K562 (cell line): ENCODE measurements around the gene DOCK8.

ENCODE experiments used
- ATF1 ChIP-seq, 2 experiments: fragments of 450-650 bp in 1 of 2; IDR thresholded peaks; 2 replicates each; pipeline ENCODE4 v1.6.1; 2016; ENCODE audit warnings: missing compliant biosample characterization in 1 of 2, missing genetic modification characterization in 1 of 2
- ATF2 ChIP-seq: sonication (generic); formaldehyde crosslinking; IDR thresholded peaks from 2 replicates; pipeline ENCODE4 v1.8.1; 2022; ENCODE audit warnings: missing genetic modification reagents
- NFIC ChIP-seq: fragments of 450-650 bp; IDR thresholded peaks from 2 replicates; pipeline ENCODE4 v1.6.1; 2017; ENCODE audit warnings: mild to moderate bottlenecking, inconsistent platforms
- RCOR1 ChIP-seq, 2 experiments: IDR thresholded peaks; 2 replicates each; pipeline ENCODE4 v1.6.1; 2012; ENCODE audit warnings: low read depth in 2 of 2, low read length in 2 of 2, borderline replicate concordance in 1 of 2, improper control_type of control experiment in 1 of 2
- RUNX1 ChIP-seq: sonication (generic); IDR thresholded peaks from 2 replicates; pipeline ENCODE4 v1.6.1; 2016; ENCODE audit warnings: antibody characterized with exemption, low read depth
- SAFB ChIP-seq: fragments of 200-400 bp; formaldehyde crosslinking; IDR thresholded peaks from 2 replicates; pipeline ENCODE4 v1.6.1; 2017; ENCODE audit warnings: low read depth, low read length, borderline replicate concordance
- SMAD1 ChIP-seq: fragments of 150-350 bp; IDR thresholded peaks from 2 replicates; pipeline ENCODE4 v1.6.1; 2014; ENCODE audit warnings: low read length, low read depth; ENCODE audit not compliant: partially characterized antibody
- YY1 ChIP-seq, 3 experiments: IDR thresholded peaks; 2 replicates each; pipeline ENCODE4 v1.6.1; 2011; ENCODE audit warnings: low read length in 2 of 3, mild to moderate bottlenecking in 2 of 3, moderate library complexity in 2 of 3, borderline replicate concordance in 1 of 3, control low read depth in 1 of 3, low read depth in 1 of 3; ENCODE audit not compliant: insufficient read depth in 3 of 3, insufficient replicate concordance in 2 of 3, control insufficient read depth in 1 of 3, insufficient read length in 1 of 3; ENCODE audit errors: extremely low read depth in 1 of 3
- ZNF24 ChIP-seq: fragments of 450-650 bp; IDR thresholded peaks from 2 replicates; pipeline ENCODE4 v1.6.1; 2016
- ZNF316 ChIP-seq: fragments of 450-650 bp; IDR thresholded peaks from 2 replicates; pipeline ENCODE4 v1.6.1; 2016
- TF ChIP-seq, protein P1 (sequence below), 3 experiments: IDR thresholded peaks in 2 of 3; conservative IDR thresholded peaks in 1 of 3; 2 replicates each; pipeline ENCODE4 v1.5.1; 2011 to 2012; ENCODE audit warnings: low read length in 3 of 3, mild to moderate bottlenecking in 3 of 3, control low read depth in 2 of 3, improper control_type of control experiment in 1 of 3, inconsistent platforms in 1 of 3, low read depth in 1 of 3, mixed read lengths in 1 of 3, moderate library complexity in 1 of 3; ENCODE audit not compliant: insufficient read depth in 2 of 3
- TF ChIP-seq, protein P2 (sequence below): fragments of 450-650 bp; IDR thresholded peaks from 2 replicates; pipeline ENCODE4 v1.6.1; 2017; ENCODE audit warnings: mild to moderate bottlenecking, moderate library complexity

DNA sequence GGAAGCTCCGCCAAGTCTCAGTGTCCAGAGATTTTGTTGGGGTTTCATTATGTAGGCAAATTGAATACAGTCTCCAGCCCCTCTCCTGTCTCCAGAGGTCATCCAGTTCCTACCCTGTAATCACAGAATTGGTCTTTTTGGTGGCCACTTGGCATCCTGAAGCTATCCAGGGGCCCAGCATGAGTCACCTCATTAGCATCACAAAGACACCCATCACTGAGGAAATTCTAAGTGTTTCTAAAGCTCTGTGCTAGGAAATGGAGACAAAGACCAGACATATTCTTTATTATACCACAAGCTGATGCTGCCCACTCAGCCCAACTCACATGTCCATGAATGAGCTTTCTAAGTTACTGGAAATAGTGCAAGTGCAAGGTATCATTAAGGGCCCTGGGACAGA is 229.9 kb downstream of the DOCK8 start:
- TF ChIP-seq, protein P1, sequence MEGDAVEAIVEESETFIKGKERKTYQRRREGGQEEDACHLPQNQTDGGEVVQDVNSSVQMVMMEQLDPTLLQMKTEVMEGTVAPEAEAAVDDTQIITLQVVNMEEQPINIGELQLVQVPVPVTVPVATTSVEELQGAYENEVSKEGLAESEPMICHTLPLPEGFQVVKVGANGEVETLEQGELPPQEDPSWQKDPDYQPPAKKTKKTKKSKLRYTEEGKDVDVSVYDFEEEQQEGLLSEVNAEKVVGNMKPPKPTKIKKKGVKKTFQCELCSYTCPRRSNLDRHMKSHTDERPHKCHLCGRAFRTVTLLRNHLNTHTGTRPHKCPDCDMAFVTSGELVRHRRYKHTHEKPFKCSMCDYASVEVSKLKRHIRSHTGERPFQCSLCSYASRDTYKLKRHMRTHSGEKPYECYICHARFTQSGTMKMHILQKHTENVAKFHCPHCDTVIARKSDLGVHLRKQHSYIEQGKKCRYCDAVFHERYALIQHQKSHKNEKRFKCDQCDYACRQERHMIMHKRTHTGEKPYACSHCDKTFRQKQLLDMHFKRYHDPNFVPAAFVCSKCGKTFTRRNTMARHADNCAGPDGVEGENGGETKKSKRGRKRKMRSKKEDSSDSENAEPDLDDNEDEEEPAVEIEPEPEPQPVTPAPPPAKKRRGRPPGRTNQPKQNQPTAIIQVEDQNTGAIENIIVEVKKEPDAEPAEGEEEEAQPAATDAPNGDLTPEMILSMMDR (IDR thresholded peaks at IDR 0.05 in 2 of 3, conservative IDR thresholded peaks at IDR 0.05 in 1 of 3; ENCODE audit: insufficient read depth in 2 of 3, low read depth in 1 of 3, low read length in 3 of 3) = no peak
- TF ChIP-seq ATF2 (CRISPR knock-in tag) (no peak), SMAD1 (no peak), RCOR1 (IDR thresholded peaks at IDR 0.05; ENCODE audit: borderline replicate concordance in 1 of 2, low read depth in 2 of 2, low read length in 2 of 2) (no peak), ATF1 (CRISPR knock-in tag; IDR thresholded peaks at IDR 0.05) (no peak), ATF1 (tag; IDR thresholded peaks at IDR 0.05) (no peak), ZNF316 (no peak), NFIC (no peak), ZNF24 (no peak), SAFB (no peak), RUNX1 (no peak), YY1 (IDR thresholded peaks at IDR 0.05; ENCODE audit: borderline replicate concordance in 1 of 3, control insufficient read depth in 1 of 3, extremely low read depth in 1 of 3, insufficient read depth in 3 of 3, insufficient read length in 1 of 3, insufficient replicate concordance in 2 of 3, low read depth in 1 of 3, low read length in 2 of 3) (no peak)
- TF ChIP-seq, protein P2, sequence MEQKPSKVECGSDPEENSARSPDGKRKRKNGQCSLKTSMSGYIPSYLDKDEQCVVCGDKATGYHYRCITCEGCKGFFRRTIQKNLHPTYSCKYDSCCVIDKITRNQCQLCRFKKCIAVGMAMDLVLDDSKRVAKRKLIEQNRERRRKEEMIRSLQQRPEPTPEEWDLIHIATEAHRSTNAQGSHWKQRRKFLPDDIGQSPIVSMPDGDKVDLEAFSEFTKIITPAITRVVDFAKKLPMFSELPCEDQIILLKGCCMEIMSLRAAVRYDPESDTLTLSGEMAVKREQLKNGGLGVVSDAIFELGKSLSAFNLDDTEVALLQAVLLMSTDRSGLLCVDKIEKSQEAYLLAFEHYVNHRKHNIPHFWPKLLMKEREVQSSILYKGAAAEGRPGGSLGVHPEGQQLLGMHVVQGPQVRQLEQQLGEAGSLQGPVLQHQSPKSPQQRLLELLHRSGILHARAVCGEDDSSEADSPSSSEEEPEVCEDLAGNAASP = no peak
